GM18507 (cell line): ENCODE results near the gene DHCR7.

Experiments
- DNase-seq: peaks from one replicate; pipeline ENCODE4 v3.0.0; 2011; ENCODE audit warnings: low read depth; ENCODE audit not compliant: insufficient read length; ENCODE audit errors: extremely low spot score
- FAIRE-seq: peaks from 2 replicates; lab custom pipeline; 2011; peaks lifted over from hg19 to GRCh38; lab: Jason Lieb, UNC

Gene DHCR7

DNA sequence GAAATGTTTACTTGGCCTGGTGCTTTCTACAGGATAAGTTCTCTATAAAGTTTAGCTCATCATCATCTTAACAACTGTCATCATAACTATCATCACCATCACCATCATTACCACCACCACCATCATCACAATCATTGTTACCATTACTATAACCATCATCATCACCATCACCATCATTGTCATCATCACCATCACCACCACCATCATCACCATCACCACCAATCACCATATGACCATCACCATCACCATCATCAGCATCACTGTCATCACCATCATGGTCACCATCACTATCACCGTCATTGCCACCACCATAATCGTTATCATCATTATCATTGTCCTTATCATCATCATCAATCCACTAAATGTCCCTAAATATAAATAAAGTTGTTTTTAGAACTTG lies 54.9 kb downstream of the DHCR7 start:
- DNase-seq = no peak
- FAIRE-seq = no peak

GRCh38 chr11:71391796-71392195 lies 56.4 kb downstream of the DHCR7 start:
- FAIRE-seq (no peak), DNase-seq (no peak)

- FAIRE-seq (no peak), DNase-seq (no peak)
Observed at GRCh38 chr11:71391352-71391751, 56.8 kb downstream of the DHCR7 start.

DNA sequence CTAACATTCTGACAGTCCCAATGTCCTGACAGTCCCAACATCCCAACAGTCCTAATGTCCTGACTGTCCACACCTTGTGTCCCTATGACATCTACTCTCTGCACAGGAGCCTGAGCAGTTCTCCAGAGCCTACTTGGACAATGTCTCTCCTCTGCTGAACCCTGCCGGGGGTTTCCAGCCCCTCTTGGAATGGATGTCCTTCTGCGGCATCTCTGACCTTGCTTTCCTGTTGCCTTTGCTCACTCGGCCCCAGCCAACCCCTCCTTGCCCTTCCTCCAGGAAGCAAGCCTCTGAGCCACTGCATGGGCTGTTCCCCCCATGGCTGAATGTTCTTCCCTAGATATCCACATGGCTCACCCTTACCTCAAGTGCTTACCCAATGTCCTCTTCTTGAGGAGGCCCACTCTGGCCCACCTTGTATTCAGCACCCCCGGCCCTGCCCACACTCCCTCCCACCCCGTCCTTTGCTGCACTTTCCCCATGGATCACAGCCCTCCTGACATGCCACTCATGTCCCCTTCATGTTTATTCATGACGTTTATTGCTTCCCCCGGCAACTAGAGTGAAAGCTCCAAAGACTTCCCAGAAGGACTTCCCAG lies 59.5 kb downstream of the DHCR7 start:
- DNase-seq = no peak
- FAIRE-seq = no peak

GRCh38 chr11:71387784-71388636 lies 60.2 kb downstream of the DHCR7 start:
- DNase-seq (no peak), FAIRE-seq (no peak)

DNA sequence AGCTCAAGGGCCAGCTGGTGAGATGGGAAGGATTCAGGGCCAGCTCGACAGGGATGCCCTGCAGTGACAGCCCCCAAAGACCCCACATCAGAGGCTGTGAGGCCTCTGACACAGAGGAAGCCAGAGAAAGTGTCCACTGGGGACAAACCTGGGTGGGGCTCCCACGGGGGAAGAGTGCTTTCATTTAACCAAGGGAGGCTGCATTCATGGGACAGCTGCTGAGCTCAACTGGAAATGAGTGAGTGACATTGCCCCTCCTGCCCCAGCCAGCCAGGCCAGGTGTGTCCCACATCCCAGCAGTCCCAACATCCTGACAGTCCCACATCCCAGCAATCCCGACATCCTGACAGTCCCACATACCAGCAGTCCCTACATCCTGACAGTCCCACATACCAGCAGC lies 61.0 kb downstream of the DHCR7 start:
- FAIRE-seq (no peak), DNase-seq (no peak)

DNA sequence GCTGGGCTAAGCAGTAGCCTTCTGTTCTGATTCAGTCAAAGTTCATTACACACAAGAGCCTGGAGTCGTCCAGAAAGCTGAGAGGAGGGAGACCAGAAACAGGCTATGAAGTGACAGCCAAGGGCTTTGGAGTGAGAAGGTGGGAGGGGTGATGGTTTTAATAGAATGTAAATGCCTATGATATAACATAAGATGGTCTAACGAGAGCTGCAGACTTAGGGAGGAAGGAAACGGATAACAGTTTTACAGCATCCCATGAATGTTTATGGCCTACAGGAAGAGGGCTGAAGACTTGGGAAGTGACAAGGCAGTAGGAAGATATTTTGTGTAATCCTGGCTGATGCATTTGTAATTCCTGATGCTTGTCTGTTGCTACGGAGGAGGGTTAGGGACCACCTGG lies 62.0 kb downstream of the DHCR7 start:
- no peak for FAIRE-seq

GRCh38 chr11:71385091-71385490 lies 63.1 kb downstream of the DHCR7 start:
- no peak for DNase-seq

More for the DNA sequence above, 62.0 kb downstream of the DHCR7 start:
- no peak for DNase-seq

GRCh38 chr11:71384561-71384960 lies 63.6 kb downstream of the DHCR7 start:
- DNase-seq = no peak
- no peak for FAIRE-seq

More at GRCh38 chr11:71385091-71385490, 63.1 kb downstream of the DHCR7 start:
- no peak for FAIRE-seq
